Upper lobe of left lung (tissue), 4 donors: ENCODE data around the gene QPRT.

Experiments
- CTCF ChIP-seq, 6 experiments: fragments of 450-650 bp in 4 of 6; fragments of 200-600 bp in 2 of 6; sonication (generic) in 2 of 6; IDR thresholded peaks; one replicate each; pipeline ENCODE4 v1.5.1; 2016 to 2019; ENCODE audit warnings: antibody characterized with exemption in 6 of 6
- EP300 ChIP-seq, 4 donors: sonication (generic); formaldehyde crosslinking; IDR thresholded peaks; one replicate each; pipeline ENCODE4 v1.5.1; 2017; ENCODE audit warnings: antibody characterized with exemption in 4 of 4, control low read depth in 2 of 4
- POLR2A ChIP-seq, 4 donors: fragments of 450-650 bp; IDR thresholded peaks; one replicate each; pipeline ENCODE4 v1.5.1; 2016 to 2017; ENCODE audit warnings: antibody characterized with exemption in 4 of 4, mild to moderate bottlenecking in 2 of 4
- POLR2AphosphoS5 ChIP-seq, 2 donors: sonication (generic); formaldehyde crosslinking; IDR thresholded peaks; one replicate each; pipeline ENCODE4 v1.5.1; 2017; ENCODE audit warnings: antibody characterized with exemption in 2 of 2

DNA sequence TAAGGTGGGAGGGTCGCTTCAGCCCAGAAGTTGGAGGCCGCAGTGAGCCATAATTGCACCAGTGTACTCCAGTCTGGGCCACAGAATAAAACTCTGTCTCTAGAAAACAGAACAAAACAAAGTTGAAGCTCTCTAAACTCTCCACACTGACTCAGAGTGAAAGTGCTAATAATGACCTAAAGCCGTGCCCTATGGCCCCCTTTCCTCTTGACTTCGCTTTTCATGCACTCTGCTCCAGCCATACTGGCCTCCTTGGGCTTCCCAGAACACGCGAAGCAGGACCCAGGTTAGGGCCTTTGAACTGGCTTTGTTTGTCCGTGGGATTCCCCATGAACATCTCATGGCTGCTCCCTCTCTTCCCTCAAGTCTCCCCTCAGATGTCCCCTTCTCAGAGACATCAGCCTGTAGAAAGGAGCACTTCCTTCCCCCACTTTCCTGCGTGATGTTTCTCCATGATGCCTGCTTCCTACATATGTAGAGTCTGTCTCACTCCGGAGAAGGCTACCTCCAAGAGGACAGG is 34.6 kb upstream of the QPRT start:
- TF ChIP-seq POLR2A (IDR thresholded peaks at IDR 0.05) (no peak), EP300 (IDR thresholded peaks at IDR 0.05) (no peak), CTCF (IDR thresholded peaks at IDR 0.05) (no peak), POLR2AphosphoS5 (IDR thresholded peaks at IDR 0.05) (no peak)
